ENCODE results near the gene HOPX.

- no peak for TF ChIP-seq CTCF (conservative IDR thresholded peaks at IDR 0.05; ENCODE audit: low read depth, low read length)
- no peak for TF ChIP-seq EZH2 (IDR thresholded peaks at IDR 0.05; ENCODE audit: borderline replicate concordance, low read depth, low read length, poor library complexity, severe bottlenecking)
These were observed 42.1 kb upstream of the HOPX start for GRCh38 chr4:56723201-56723605.
